Right ventricle myocardium superior (tissue), 1 donor: ENCODE measurements around the gene ZDHHC11. TPM values are rescaled to one million over a fixed set of nuclear protein-coding genes. Genes with fewer than 3 reads are reported as not detected.
"Not testable (repeated sequence)": the region's sequence is repeated elsewhere in the genome, so short reads cannot be mapped to it uniquely, and the experiment has no call there.

ENCODE experiments used
- ATAC-seq: fragments of 200-7000 bp; cut with Tn5 transposase; one replicate; pipeline ENCODE4 v1.9.1; 2020; ENCODE audit warnings: mild to moderate bottlenecking; ENCODE audit not compliant: poor library complexity
- DNase-seq: peaks from one replicate; pipeline ENCODE4 v3.0.0-alpha.2; 2020
- intact Hi-C: fragments of 100-400 bp; cut with DNase I; formaldehyde crosslinking; loops from one replicate; pipeline ENCODE4 v1.11.2; 2022
- total RNA-seq: library from RNA; stranded (reverse); fragmentation: NEBNext Ultra II Directional; extraction: Animal tissue kit (Norgen Biotek cat#: 25700); gene quantifications from one replicate; pipeline ENCODE4 v1.2.1, GENCODE V29; 2021
- donor health status: DM: no; HTN: yes; CAD: no; lungs with severe emphysema.

ZDHHC11 gene
- total RNA-seq, 1 donor from 2014 or later, result 55.6 TPM

GRCh38 chr5:759781-760362, 90.9 kb downstream of the ZDHHC11 start:
- DNase-seq (no peak), ATAC-seq (no peak)
- intact Hi-C loops, result no loop called here

GRCh38 chr5:759111-759751, 91.6 kb downstream of the ZDHHC11 start:
- intact Hi-C loops, result no loop called here
- peak; percentile 85 for DNase-seq
- peak; percentile 70 for ATAC-seq

DNA sequence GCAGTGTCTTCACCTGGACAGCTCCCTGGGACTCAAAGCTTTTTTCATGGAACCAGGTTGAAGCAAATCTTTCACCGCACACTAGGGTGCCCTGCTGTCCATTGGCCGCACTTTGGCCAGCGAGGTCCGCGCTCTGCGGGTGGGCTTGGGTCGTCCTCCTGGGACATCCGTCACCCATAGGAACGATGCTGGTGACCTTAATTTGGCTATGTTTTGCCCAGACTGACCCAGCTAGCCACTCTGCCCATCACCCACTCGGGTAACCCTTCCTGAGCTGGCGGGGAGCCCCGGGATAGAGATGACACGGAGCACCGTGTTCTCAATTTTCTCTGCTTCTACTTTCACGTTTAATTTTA, 92.1 kb downstream of the ZDHHC11 start:
- DNase-seq (no peak), ATAC-seq (peak; percentile 1)
- intact Hi-C loops, result no loop called here

DNA sequence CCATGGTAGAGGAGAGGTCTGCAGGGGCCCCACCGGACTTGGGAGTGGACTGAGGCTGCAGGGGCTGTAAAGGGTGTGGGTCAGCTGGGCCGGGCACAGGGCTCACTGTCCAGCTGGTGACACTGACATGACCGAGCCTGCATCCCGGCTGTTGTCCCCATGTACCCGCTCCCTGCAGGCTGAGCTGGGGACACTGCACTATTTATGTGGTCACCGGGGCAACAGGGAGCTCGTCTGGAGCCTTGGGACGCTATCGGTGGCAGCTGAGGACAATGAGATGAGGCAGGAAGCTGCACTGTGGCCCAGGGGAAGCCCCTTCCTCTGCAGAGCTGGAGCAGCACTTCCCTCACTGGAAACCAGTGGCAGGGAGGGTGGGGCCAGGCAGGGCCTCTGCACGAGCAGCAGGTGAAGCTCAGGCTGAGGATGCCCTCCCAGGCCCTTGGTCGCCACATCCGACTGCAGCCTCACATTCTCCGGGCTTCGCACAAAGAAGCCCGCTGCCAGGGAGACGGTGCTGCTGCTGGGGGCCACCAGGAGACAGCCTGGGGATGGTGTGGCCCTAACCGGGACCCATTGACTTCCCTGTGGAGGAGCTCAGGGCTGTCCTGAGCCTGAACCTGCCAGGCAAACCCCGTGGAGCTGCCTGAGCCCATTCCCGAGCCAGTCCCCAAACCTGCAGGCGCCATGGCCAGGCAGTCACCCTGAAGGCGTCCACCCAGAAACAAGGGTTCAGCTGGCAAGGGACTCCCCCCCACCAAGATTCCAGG, 92.7 kb downstream of the ZDHHC11 start:
- ATAC-seq, result peak; percentile 76
- DNase-seq, result peak; percentile 85
- intact Hi-C loops, result loop anchor here (2.0 kb wide), 1 partner anchor 65 kb away; the partner anchor contains the start of gene TPPP

DNA sequence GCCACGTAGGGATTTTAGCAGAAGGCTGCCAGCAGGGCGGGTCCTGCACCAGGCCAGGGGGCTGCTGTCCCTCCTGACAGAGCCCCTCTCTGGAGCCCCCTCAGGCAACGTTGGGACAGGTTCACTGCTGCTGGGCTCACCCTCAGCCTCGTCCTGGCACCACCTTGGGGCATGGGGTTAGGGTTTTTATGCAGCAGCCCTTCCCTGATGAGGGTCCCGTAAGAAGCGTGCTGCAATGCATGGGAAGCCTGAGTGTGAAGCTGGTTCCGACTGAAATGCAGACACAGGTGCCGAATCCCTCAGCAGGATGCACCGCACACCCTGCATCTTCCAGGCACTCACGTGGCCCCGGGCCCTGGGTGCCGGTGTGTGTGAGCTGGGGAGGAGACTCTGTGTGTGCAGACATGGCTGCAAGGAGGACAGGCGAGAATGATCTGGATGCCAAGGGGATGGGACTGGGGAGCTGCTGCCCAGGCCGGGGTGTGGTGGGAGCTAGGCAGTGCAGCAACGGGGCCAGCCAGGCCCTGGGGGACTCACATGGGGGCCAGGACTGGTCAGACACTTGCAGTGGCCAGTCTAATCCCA, 93.3 kb downstream of the ZDHHC11 start:
- DNase-seq (no peak), ATAC-seq (peak; percentile 0)
- intact Hi-C loops, result loop anchor here (2.0 kb wide), 1 partner anchor 65 kb away; the partner anchor contains the start of gene TPPP

DNA sequence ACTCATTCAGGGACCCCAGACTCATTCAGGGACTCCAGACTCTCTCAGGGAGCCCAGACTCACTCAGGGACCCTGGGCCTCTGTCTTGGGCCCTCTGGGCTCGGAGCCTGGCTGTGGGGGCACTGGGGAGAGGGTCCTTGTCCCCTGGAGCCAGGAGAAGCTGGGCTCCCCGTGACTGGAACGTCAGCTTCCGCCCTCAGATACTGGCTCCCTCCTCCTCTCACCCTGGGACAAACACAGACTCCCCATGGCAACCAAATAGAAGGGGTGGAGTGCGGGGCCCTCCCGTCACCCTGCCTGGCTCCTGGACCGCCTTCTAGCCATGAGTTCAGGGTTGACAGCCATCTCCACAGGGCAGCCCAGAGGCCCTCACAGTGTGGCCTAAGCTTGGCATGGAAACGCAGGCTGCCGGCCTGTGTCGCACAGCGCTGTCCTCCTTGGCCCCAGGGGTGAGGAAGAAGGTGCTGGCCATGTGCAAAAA, 93.9 kb downstream of the ZDHHC11 start:
- DNase-seq (peak; percentile 82), ATAC-seq (peak; percentile 73)
- intact Hi-C loops, result loop anchor here (2.0 kb wide), 1 partner anchor 64 kb away; the partner anchor contains the start of gene TPPP

DNA sequence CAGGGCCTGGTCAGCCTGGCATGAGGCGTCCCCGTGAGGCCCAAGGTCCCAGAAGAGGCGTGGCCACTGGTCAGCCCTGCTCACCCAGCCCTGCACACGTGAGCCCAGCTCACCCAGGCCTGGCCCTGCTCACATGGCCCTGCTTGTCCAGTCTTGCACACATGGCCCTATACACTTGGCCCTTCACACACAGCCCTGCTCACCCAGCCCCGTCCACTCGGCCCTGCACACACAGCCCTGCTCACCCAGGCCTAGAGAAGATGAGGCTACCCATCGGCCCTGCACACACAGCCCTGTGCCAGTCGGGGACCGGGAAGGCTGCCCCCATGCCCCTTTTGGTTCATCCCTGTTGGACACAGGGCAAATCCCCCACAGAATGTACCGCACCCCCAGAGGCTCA, 94.6 kb downstream of the ZDHHC11 start:
- ATAC-seq (peak; percentile 21), DNase-seq (peak; percentile 65)
- intact Hi-C loops, result loop anchor here (2.0 kb wide), 1 partner anchor 63 kb away; the partner anchor contains the start of gene TPPP

DNA sequence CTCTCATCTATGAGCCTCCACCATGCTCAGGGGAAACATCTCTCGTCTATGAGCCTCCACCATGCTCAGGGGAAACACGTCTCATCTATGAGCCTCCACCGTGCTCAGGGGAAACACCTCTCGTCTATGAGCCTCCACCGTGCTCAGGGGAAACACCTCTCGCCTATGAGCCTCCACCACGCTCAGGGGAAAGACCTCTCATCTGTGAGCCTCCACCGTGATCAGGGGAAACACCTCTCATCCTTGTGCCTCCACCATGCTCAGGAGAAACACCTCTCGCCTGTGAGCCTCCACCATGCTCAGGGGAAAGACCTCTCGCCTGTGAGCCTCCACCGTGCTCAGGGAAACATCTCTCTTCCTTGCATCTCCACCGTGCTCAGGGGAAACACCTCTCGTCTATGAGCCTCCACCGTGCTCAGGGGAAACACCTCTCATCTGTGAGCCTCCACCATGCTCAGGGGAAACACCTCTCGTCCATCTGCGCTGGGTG, 96.6 kb downstream of the ZDHHC11 start:
- DNase-seq, intact Hi-C loops, ATAC-seq: not testable (repeated sequence)

- intact Hi-C loops, DNase-seq, ATAC-seq: not testable (repeated sequence)
Measured at GRCh38 chr5:753567-754142, 97.1 kb downstream of the ZDHHC11 start.

GRCh38 chr5:752532-753115, 98.2 kb downstream of the ZDHHC11 start:
- intact Hi-C loops, ATAC-seq, DNase-seq: not testable (repeated sequence)

GRCh38 chr5:751992-752391, 98.8 kb downstream of the ZDHHC11 start:
- ATAC-seq, intact Hi-C loops, DNase-seq: not testable (repeated sequence)

- DNase-seq (no peak), ATAC-seq (no peak)
- intact Hi-C loops, result no loop called here
Measured at GRCh38 chr5:751496-751895, 99.3 kb downstream of the ZDHHC11 start.

- DNase-seq, ATAC-seq, intact Hi-C loops: not testable (repeated sequence)
Measured at GRCh38 chr5:750226-750625, 100.6 kb downstream of the ZDHHC11 start.

DNA sequence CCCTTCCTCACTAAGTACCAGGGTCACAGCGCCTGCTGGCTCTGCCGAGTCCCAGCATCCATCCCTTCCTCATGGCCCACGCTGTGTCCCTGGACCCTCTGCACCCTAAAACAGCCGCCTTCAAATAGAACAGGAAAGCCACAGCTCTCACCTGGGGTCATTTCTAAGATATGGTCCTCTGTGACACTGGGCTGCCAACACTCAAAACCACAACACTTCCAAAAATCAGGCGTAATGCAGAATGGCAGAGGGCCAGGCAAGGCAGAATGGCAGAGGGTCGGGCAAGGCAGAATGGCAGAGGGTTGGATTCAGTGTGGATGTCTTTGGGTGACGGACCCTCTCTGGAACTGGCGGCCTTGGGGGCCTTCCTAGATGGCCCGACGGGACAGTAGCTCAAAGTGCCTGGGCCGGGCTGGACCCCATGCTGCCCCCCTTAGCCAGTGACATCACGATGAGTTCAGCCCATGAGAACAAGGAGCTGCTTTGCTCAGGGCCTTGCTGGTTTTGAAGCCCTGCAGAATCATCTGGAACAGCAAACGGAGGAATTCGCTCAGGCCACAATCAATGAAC, 101.6 kb downstream of the ZDHHC11 start:
- intact Hi-C loops, result no loop called here
- no peak for ATAC-seq
- no peak for DNase-seq

DNA sequence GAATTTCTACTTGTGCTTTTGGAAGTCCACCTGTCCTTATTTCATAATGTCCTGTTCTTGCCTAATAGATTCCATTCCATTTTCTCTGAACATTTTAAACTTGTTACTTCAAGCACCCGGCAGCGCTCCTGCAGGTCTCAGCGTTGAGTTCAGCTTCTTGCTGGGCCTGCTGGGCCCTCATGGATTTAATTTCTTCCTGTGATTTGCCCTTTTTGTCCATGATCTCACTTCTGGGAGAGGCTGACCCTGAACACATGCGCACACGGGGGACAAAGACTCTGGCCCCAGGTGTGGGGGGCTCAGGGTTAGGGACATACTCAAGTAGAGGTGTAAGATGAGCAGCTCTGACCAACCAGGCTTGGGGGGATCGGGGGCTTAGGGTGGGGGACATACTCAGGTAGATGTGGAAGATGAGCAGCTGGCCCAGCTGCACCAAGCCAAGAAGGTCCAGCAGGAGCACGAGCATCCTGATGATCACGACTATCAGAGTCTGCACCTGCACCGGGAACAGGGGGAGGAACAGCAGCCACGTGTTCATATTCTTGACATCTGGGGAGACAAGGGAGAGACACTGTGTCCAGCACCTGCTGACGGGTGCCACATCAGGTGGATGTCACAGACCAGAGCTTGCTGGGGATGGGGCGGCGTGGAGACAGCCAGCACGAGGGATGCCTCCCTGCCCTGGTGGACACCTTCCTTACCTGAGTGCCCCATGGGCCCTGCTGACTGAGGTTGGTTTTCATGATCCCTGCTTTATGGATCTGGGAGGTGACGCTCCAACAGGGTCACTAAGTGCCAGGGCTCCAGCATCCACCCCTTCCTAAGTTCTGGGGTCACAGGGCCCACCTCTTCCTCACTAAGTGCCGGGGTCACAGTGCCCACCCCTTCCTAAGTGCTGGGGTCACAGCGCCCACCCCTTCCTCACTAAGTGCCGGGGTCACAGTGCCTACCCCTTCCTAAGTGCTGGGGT, 102.5 kb downstream of the ZDHHC11 start:
- ATAC-seq, intact Hi-C loops, DNase-seq: not testable (repeated sequence)

DNA sequence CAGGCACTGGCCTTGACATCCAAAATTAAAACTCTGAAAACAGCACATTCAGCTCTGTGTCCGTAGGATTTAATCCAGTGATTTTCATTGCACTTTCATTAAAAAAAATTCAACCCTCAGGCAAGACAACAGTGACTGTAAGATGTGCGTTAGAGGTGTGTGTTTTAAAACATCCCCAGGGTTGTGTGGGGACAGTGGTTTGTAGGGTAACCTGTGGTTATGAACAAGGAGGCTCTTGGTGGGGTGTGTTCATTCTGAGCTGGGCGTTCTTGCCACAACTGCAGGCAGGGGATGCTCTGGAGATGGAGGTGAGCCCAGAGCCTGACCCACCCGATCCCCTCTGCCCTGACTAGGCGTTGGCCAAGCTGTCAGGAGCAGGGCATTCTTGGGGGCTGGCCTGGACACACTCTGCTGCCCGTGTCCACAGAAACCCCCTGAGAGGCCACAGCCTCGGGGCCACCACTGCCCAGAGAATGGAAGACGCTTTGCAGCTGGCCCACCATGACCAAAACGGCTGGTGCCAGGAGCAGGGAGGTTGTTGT, 103.4 kb downstream of the ZDHHC11 start:
- not testable (repeated sequence) for DNase-seq

More for the DNA sequence above, 103.4 kb downstream of the ZDHHC11 start:
- ATAC-seq, intact Hi-C loops: not testable (repeated sequence)
